ENCODE results near the gene LONP1.
"Not testable (repeated sequence)": the region's sequence is repeated elsewhere in the genome, so short reads cannot be mapped to it uniquely, and the experiment has no call there.

LONP1 gene

GRCh38 chr19:5711025-5711424, 8.9 kb downstream of the LONP1 start:
- DNase-seq (ENCODE audit: low spot score), result no peak

- no peak for DNase-seq (ENCODE audit: low spot score)
These were observed 12.1 kb downstream of the LONP1 start for GRCh38 chr19:5707576-5708575.

GRCh38 chr19:5706876-5707573, 12.9 kb downstream of the LONP1 start:
- no peak for DNase-seq (ENCODE audit: low spot score)

- DNase-seq (ENCODE audit: low spot score), result no peak
These were observed 14.4 kb downstream of the LONP1 start for GRCh38 chr19:5705552-5705951.

- DNase-seq (ENCODE audit: low spot score), result no peak
These were observed 15.8 kb downstream of the LONP1 start for GRCh38 chr19:5703819-5704818.

GRCh38 chr19:5702053-5702410, 17.9 kb downstream of the LONP1 start:
- DNase-seq (ENCODE audit: low spot score), result not testable (repeated sequence)

- DNase-seq (ENCODE audit: low spot score), result no peak
These were observed 19.4 kb downstream of the LONP1 start for GRCh38 chr19:5700455-5701092.

- DNase-seq (ENCODE audit: low spot score), result no peak
These were observed 21.1 kb downstream of the LONP1 start for GRCh38 chr19:5698635-5699422.

GRCh38 chr19:5697890-5698634, 21.9 kb downstream of the LONP1 start:
- no peak for DNase-seq (ENCODE audit: low spot score)

- DNase-seq (ENCODE audit: low spot score), result no peak
These were observed 22.7 kb downstream of the LONP1 start for GRCh38 chr19:5697022-5697889.

- no peak for DNase-seq (ENCODE audit: low spot score)
These were observed 23.5 kb downstream of the LONP1 start for GRCh38 chr19:5696196-5697021.

- no peak for DNase-seq (ENCODE audit: low spot score)
These were observed 24.2 kb downstream of the LONP1 start for GRCh38 chr19:5695649-5696195.

GRCh38 chr19:5694956-5695648, 24.8 kb downstream of the LONP1 start:
- DNase-seq (ENCODE audit: low spot score), result no peak

GRCh38 chr19:5694167-5694955, 25.6 kb downstream of the LONP1 start:
- no peak for DNase-seq (ENCODE audit: low spot score)

GRCh38 chr19:5693195-5694166, 26.5 kb downstream of the LONP1 start:
- DNase-seq (ENCODE audit: low spot score), result no peak

Data from hematopoietic multipotent progenitor cell treated with erythropoietin and hydrocortisone succinate and interleukin-3 and kit ligand, for 17 days (in vitro differentiated cells).